NCI-H748 (cell line): ENCODE data around the gene ERAP2.
"Not testable (repeated sequence)": the region's sequence is repeated elsewhere in the genome, so short reads cannot be mapped to it uniquely, and the experiment has no call there.

ENCODE experiments used
- DNase-seq: peaks from one replicate; lab custom pipeline; 2025; ENCODE audit not compliant: unreplicated experiment; lab: John Stamatoyannopoulos, UW

Gene ERAP2

DNA sequence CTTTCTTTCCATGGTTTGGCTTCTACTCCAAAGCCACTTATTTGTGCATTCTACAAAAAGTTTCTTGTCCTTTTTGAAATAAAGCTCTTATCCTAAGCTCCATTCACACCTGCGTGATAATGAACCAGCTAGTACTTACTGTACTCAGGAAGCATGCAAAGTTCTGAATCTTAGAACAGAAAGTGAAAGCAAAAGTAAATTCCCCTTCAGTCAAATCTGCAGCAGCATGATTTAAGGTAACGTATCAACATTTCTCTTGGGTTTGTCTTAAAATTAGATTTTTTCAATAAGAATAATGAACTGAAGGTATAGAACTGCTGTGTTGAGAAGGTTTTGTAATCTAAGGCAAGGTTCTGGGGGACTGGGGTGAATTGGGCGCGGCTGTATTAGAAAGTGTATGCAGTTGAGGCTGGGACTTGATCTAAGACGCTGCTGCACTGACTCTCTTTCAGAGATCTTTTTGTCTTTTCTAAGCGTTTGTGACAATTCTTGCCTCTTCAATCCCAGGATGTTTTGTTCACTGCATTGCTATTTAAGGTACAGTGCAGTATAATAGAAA lies at the start of gene ERAP2:
ERAP2 (plus strand) TSS at position 209 of the 559 bp plus-strand sequence. CDS start 3,186 bp downstream, outside the sequence.
- DNase-seq: peak; percentile 44

DNA sequence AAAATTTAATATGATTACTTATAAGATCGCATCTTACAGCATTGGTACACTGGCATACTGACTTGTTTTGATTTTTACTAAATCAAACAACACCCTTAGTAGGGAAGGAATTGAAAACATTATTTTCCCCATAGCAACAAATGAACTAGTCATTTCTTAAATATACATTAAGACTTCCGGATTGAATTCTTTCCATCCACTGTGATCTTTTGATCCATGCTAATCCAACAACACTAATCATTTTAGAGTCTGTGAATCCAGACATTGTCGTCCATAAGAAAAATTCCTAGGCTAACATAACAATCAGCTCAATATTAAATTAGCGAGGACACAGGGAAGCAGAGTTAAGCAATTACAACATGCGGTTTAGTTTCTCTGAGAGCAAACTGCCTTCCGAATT lies 47.0 kb upstream of the ERAP2 start:
- DNase-seq: no peak

DNA sequence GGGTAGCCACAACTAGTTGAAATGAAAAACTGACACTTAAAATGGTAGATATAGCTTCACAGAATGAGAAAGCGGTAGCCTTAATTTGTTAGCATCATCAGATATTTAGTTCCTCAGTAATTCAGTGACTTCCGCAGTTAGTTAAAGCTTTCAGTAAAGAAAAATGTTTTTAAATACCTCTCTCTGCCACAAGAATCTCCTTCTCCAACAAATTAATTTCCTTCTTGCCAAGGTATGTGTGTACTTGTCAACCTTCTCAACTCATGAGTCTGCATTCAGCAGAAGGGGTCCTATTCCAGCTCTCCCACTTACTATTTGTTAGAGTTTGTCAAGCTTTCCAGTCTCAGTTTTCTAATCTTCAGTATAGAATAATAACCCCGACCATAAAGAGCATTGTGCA lies 42.3 kb upstream of the ERAP2 start:
- DNase-seq: no peak

DNA sequence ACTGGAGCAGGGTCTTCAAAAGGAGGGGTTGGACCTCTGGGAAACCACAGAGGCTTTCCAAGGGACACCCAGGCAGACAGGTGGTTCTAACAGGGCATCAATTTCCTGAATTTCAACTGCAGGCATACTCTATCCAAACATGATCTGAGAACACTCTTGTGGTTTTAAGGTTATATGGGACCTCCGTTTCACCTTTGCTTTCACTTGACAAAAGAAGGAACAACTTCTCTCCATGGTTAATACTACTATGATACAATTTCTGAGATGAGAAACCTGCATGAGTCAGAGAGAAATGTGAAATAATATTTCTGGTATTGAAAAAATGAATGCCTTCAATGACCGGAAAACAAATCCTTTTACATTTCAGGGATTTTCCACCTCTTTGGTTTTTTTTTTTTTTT lies 40.5 kb upstream of the ERAP2 start:
- DNase-seq: no peak

DNA sequence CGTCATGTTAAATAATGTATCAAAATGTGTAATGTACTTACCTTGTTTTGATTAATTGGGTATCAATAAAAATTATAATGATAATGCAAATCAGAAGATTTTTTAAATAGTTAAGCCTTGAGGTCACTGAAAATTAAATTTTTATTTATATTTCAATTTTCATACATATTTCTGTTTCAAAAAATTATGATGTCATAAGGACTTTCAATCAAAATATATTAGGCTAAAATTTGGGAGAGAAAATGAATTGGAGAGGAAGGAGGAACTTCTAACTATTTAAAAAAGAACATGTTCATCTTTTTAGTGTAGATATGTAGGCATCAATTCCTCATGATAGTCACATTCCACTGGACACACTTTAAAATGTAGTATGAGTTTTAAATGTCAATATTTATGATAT lies 39.5 kb upstream of the ERAP2 start:
- no peak for DNase-seq

- no peak for DNase-seq
These were observed 39.0 kb upstream of the ERAP2 start for GRCh38 chr5:96837303-96837702.

GRCh38 chr5:96838201-96839070 lies 37.9 kb upstream of the ERAP2 start:
- no peak for DNase-seq

- DNase-seq: no peak
These were observed 37.2 kb upstream of the ERAP2 start for GRCh38 chr5:96839071-96839592.

- not testable (repeated sequence) for DNase-seq
These were observed 34.4 kb upstream of the ERAP2 start for GRCh38 chr5:96841931-96842330.

GRCh38 chr5:96843140-96843539 lies 33.2 kb upstream of the ERAP2 start:
- DNase-seq: no peak

DNA sequence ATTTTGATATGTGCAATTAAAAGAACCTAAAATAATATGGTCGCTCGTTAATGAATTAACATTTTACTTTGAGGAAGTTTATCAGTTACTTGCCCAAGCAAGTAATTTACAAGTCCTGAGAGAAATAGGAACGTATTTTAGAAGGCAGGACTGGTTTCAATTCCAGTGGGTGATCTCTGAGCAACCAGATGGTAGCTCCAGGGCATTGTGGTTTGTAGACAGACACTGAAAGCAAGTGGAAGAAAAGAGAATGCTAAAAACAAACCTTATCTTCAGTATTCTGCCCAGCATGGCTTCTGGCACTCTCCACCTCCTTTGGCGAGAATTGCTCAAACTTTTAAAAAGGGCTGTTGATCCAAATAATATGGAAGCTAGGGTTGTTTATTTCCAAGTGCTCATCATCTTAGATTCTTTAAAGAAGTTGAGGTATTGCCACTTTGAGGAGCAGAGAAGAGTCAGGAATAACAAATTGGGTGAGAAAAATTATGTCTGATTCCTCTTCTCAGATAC lies 31.8 kb upstream of the ERAP2 start:
- no peak for DNase-seq

DNA sequence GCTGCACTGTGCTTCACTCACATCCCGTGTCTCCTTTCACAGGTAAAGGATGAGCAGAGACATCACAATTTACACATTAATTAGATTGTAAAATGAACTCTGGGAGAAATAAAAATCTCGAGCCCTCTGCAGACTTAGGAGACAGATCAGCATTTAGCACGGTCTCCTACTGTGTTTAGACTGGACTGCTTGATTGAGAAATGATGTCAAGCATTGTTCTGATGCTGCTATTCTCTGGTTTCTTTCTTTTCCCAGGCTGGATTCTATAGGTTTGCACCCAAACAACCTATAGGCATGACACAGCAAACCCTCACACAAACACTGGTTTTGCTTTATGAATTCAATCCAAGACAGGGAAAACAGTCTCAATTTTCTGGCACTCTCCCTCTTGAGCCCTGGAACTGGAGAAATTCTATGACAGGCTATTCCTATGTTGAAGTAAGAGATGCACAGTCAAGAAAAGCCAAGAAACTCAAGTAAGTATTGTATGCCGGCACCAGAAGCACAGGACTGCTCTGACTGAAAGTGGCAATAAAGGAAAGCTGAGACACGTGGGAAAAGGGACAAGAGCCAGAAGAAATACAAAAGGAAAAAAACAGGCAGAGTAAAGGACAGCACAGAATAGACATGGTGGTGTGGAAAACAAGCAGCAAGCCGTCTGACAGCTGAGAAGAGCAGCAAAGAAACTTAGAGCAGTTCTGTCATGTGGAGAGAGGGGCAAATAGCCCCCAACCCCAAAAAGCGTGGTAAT lies 24.8 kb upstream of the ERAP2 start:
- no peak for DNase-seq

GRCh38 chr5:96852759-96853158 lies 23.5 kb upstream of the ERAP2 start:
- DNase-seq: no peak

DNA sequence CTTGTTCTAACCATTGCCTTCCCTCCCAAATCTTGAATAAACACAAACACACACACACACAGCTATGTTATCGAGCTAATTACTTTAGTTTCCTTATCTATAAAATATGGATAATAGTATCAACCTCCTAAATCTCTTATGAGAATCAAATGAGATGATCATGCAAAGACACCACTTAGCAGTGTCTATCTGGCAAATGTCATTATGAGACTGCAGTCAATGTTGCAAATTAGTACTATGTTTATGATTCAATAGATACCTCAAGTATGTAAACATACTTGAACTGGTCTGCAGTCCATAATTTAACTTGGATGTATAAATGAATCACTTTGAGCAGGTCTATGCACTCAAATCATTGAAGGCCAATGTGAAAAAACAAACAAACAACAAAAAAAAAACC lies 22.2 kb upstream of the ERAP2 start:
- DNase-seq: no peak

DNA sequence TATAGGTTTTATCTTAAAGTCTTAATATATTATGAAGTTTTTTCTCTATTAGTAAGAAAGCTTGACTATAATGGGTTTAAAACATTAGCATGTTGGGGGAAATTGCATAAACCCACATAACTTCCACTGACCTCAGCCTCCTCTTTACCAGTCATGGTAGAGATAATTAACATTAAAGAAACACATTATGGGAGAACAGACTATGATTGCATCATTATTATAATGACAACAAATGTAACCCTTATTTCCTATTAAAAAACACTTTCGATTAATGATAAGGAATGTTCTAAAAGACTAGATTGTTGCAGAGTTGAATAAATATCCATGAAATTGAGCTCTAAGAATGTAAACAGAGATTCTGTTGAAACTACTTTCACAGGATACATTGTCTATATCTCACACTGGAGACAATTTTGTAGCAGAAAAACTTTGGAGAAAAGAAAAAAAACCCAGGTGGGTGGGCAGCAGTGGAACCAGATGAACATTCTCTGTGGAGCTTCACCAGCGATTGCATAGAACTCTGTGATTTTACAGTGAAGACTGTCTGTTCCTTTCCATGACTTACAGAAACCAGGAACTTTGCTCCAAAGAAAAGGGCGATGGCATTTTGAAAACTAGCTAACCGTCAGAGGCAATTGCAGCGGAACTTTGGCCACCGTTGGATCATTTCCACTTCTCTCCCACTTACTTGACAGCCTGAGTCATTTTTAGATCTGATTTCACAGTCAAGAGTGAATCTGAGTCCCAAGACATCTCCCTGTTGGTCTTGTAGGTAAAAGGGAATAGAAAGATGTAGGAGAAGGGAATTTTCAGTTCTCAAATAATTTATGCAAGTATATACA lies 21.0 kb upstream of the ERAP2 start:
- no peak for DNase-seq

DNA sequence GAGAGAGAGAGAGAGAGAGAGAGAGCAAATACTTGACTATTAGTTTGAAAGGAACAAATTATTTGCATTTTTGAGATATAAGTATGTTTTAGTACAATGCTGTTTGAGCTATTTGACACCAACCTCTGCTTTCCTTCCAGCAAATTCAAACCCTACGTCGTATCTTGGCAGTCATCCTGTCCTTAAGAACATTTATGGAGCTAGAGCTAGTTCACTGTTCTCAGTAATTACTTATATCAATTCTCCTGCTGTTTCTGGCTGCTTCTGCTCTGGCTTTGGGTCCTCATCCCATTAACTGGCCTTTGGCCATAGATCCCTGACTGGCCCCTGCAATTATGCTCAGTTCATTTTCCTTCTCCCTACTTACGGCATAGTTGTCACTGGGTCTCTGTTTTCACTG lies 19.9 kb upstream of the ERAP2 start:
- DNase-seq: no peak

DNA sequence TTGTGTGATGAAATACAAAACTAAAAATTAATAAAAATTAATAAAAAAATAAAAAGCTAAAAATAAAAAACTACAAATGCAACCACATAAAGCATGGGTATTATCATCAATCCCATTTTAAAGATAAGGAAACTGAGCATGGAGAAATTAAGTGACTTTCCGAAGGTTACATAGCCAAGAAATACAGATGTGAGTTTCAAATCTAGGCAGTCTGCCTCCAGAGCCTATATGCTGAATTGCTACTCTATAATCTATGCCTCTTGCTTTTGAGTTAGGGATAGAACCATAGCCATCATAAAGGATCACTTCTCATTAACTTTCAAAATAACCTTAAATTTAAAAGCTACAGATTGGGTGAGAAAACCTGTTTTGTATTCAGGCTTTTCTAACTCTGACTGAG lies 18.8 kb upstream of the ERAP2 start:
- no peak for DNase-seq

GRCh38 chr5:96857924-96858323 lies 18.4 kb upstream of the ERAP2 start:
- DNase-seq: peak; percentile 10

- DNase-seq: no peak
These were observed 16.9 kb upstream of the ERAP2 start for GRCh38 chr5:96859375-96859774.

GRCh38 chr5:96861076-96861475 lies 15.2 kb upstream of the ERAP2 start:
- peak; percentile 28 for DNase-seq

DNA sequence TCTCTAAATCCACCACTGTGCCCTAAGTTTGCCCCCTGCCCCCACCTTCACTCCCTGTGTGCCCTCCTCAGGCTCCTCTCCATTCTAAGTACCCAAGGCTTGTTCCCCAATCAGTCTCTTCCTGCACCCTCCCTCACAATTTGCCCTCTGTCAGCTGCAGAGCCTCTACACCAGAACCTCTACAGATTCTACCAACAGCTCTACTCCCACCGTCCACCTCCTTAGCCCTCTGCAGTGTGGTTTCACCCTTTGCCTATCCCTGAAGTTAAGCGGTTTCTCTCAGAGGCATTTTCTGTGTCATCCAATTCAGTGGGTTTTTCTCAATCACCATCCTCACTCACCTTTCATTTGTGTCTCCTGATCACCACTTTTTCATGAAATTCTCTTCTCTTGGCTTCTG lies 13.2 kb upstream of the ERAP2 start:
- no peak for DNase-seq
